NT2/D1 (cell line): ENCODE data around the gene CLDN20.

Experiments used
- SUZ12 ChIP-seq: IDR thresholded peaks from 2 replicates; pipeline ENCODE4 v1.6.1; 2011; ENCODE audit not compliant: insufficient read length, insufficient read depth; ENCODE audit errors: extremely low read depth
- YY1 ChIP-seq: IDR thresholded peaks from 2 replicates; pipeline ENCODE4 v1.6.1; 2011; ENCODE audit not compliant: insufficient read length, insufficient read depth
- ZNF274 ChIP-seq: IDR thresholded peaks from 2 replicates; pipeline ENCODE4 v1.6.1; 2011; ENCODE audit warnings: mild to moderate bottlenecking, low read depth, low read length

GRCh38 chr6:155245831-155246230 is 18.0 kb upstream of the CLDN20 start:
- TF ChIP-seq ZNF274 (no peak), YY1 (no peak), SUZ12 (no peak)
